Measurements from ENCODE around the gene ACAD9.

ACAD9 gene

GRCh38 chr3:128895843-128896697 is 16.6 kb downstream of the ACAD9 start:
- Histone ChIP-seq H3K27ac (ENCODE audit: low read depth, low read length) (no peak overlapping the region), H2AFZ (ENCODE audit: low read length, unreplicated experiment) (no peak overlapping the region), H3K4me1 (ENCODE audit: control insufficient read depth, insufficient read depth, low read length, unreplicated experiment) (no peaks in the 10 kb centered on the region), H3K4me3 (ENCODE audit: low read depth, low read length) (no peak overlapping the region), H3K27me3 (ENCODE audit: insufficient read depth, low read length) (no peaks in the 10 kb centered on the region), H3K36me3 (ENCODE audit: insufficient read depth, low read length) (peaks cover 28% of the 10 kb centered on the region), H3K79me2 (ENCODE audit: control insufficient read depth, insufficient read depth, low read length, unreplicated experiment) (no peaks in the 10 kb centered on the region)

- H3K36me3 ChIP-seq (ENCODE audit: insufficient read depth, low read length), result peaks cover 30% of the 10 kb centered on the region
- H3K27me3 ChIP-seq (ENCODE audit: insufficient read depth, low read length), result no peaks in the 10 kb centered on the region
- no peak overlapping the region for H3K27ac ChIP-seq (ENCODE audit: low read depth, low read length)
- no peaks in the 10 kb centered on the region for H3K79me2 ChIP-seq (ENCODE audit: control insufficient read depth, insufficient read depth, low read length, unreplicated experiment)
- no peak overlapping the region for H3K4me3 ChIP-seq (ENCODE audit: low read depth, low read length)
- H3K4me1 ChIP-seq (ENCODE audit: control insufficient read depth, insufficient read depth, low read length, unreplicated experiment), result no peaks in the 10 kb centered on the region
- no peak overlapping the region for H2AFZ ChIP-seq (ENCODE audit: low read length, unreplicated experiment)
Measured at GRCh38 chr3:128902426-128902825, 23.0 kb downstream of the ACAD9 start.

- no peaks in the 10 kb centered on the region for H3K27me3 ChIP-seq (ENCODE audit: insufficient read depth, low read length)
- peaks cover 32% of the 10 kb centered on the region for H3K36me3 ChIP-seq (ENCODE audit: insufficient read depth, low read length)
- H2AFZ ChIP-seq (ENCODE audit: low read length, unreplicated experiment), result no peak overlapping the region
- no peaks in the 10 kb centered on the region for H3K79me2 ChIP-seq (ENCODE audit: control insufficient read depth, insufficient read depth, low read length, unreplicated experiment)
- no peak overlapping the region for H3K27ac ChIP-seq (ENCODE audit: low read depth, low read length)
- no peak overlapping the region for H3K4me3 ChIP-seq (ENCODE audit: low read depth, low read length)
- H3K4me1 ChIP-seq (ENCODE audit: control insufficient read depth, insufficient read depth, low read length, unreplicated experiment), result no peaks in the 10 kb centered on the region
Measured at GRCh38 chr3:128903501-128903900, 24.1 kb downstream of the ACAD9 start.

GRCh38 chr3:128906031-128906803 is 26.8 kb downstream of the ACAD9 start:
- Histone ChIP-seq H3K4me3 (ENCODE audit: low read depth, low read length) (no peak overlapping the region), H3K27ac (ENCODE audit: low read depth, low read length) (no peak overlapping the region), H3K4me1 (ENCODE audit: control insufficient read depth, insufficient read depth, low read length, unreplicated experiment) (no peaks in the 10 kb centered on the region), H3K36me3 (ENCODE audit: insufficient read depth, low read length) (peaks cover 33% of the 10 kb centered on the region), H2AFZ (ENCODE audit: low read length, unreplicated experiment) (no peak overlapping the region), H3K27me3 (ENCODE audit: insufficient read depth, low read length) (no peaks in the 10 kb centered on the region), H3K79me2 (ENCODE audit: control insufficient read depth, insufficient read depth, low read length, unreplicated experiment) (no peaks in the 10 kb centered on the region)

GRCh38 chr3:128906804-128907525 is 27.5 kb downstream of the ACAD9 start:
- Histone ChIP-seq H3K4me1 (ENCODE audit: control insufficient read depth, insufficient read depth, low read length, unreplicated experiment) (no peaks in the 10 kb centered on the region), H3K4me3 (ENCODE audit: low read depth, low read length) (no peak overlapping the region), H3K27me3 (ENCODE audit: insufficient read depth, low read length) (no peaks in the 10 kb centered on the region), H2AFZ (ENCODE audit: low read length, unreplicated experiment) (no peak overlapping the region), H3K36me3 (ENCODE audit: insufficient read depth, low read length) (peaks cover 29% of the 10 kb centered on the region), H3K27ac (ENCODE audit: low read depth, low read length) (no peak overlapping the region), H3K79me2 (ENCODE audit: control insufficient read depth, insufficient read depth, low read length, unreplicated experiment) (no peaks in the 10 kb centered on the region)

- no peak overlapping the region for H3K4me3 ChIP-seq (ENCODE audit: low read depth, low read length)
- no peaks in the 10 kb centered on the region for H3K27me3 ChIP-seq (ENCODE audit: insufficient read depth, low read length)
- H3K27ac ChIP-seq (ENCODE audit: low read depth, low read length), result no peak overlapping the region
- H3K4me1 ChIP-seq (ENCODE audit: control insufficient read depth, insufficient read depth, low read length, unreplicated experiment), result no peaks in the 10 kb centered on the region
- H3K36me3 ChIP-seq (ENCODE audit: insufficient read depth, low read length), result peaks cover 33% of the 10 kb centered on the region; the same call in 1 of the 2 replicates
- no peaks in the 10 kb centered on the region for H3K79me2 ChIP-seq (ENCODE audit: control insufficient read depth, insufficient read depth, low read length, unreplicated experiment)
- no peak overlapping the region for H2AFZ ChIP-seq (ENCODE audit: low read length, unreplicated experiment)
Measured at GRCh38 chr3:128907706-128908445, 28.5 kb downstream of the ACAD9 start.

GRCh38 chr3:128908951-128909350 is 29.5 kb downstream of the ACAD9 start:
- Histone ChIP-seq H3K4me1 (ENCODE audit: control insufficient read depth, insufficient read depth, low read length, unreplicated experiment) (no peaks in the 10 kb centered on the region), H3K4me3 (ENCODE audit: low read depth, low read length) (no peak overlapping the region), H3K36me3 (ENCODE audit: insufficient read depth, low read length) (peaks cover 38% of the 10 kb centered on the region; the same call in 1 of the 2 replicates), H2AFZ (ENCODE audit: low read length, unreplicated experiment) (no peak overlapping the region), H3K79me2 (ENCODE audit: control insufficient read depth, insufficient read depth, low read length, unreplicated experiment) (no peaks in the 10 kb centered on the region), H3K27me3 (ENCODE audit: insufficient read depth, low read length) (no peaks in the 10 kb centered on the region), H3K27ac (ENCODE audit: low read depth, low read length) (no peak overlapping the region)

GRCh38 chr3:128910006-128910405 is 30.6 kb downstream of the ACAD9 start:
- Histone ChIP-seq H3K4me1 (ENCODE audit: control insufficient read depth, insufficient read depth, low read length, unreplicated experiment) (no peaks in the 10 kb centered on the region), H3K27me3 (ENCODE audit: insufficient read depth, low read length) (no peaks in the 10 kb centered on the region), H3K36me3 (ENCODE audit: insufficient read depth, low read length) (peaks cover 38% of the 10 kb centered on the region; the same call in 1 of the 2 replicates), H3K79me2 (ENCODE audit: control insufficient read depth, insufficient read depth, low read length, unreplicated experiment) (no peaks in the 10 kb centered on the region), H2AFZ (ENCODE audit: low read length, unreplicated experiment) (no peak overlapping the region), H3K4me3 (ENCODE audit: low read depth, low read length) (no peak overlapping the region), H3K27ac (ENCODE audit: low read depth, low read length) (no peak overlapping the region)

- Histone ChIP-seq H3K79me2 (ENCODE audit: control insufficient read depth, insufficient read depth, low read length, unreplicated experiment) (no peaks in the 10 kb centered on the region), H2AFZ (ENCODE audit: low read length, unreplicated experiment) (no peak overlapping the region), H3K36me3 (ENCODE audit: insufficient read depth, low read length) (peaks cover 51% of the 10 kb centered on the region), H3K4me1 (ENCODE audit: control insufficient read depth, insufficient read depth, low read length, unreplicated experiment) (no peaks in the 10 kb centered on the region), H3K27me3 (ENCODE audit: insufficient read depth, low read length) (no peaks in the 10 kb centered on the region), H3K27ac (ENCODE audit: low read depth, low read length) (no peak overlapping the region), H3K4me3 (ENCODE audit: low read depth, low read length) (no peak overlapping the region)
Measured at GRCh38 chr3:128911911-128912310, 32.5 kb downstream of the ACAD9 start.
